Transverse colon (tissue), 4 donors: Measurements from ENCODE around the gene TPO.

ENCODE experiments used
- EP300 ChIP-seq: sonication (generic); formaldehyde crosslinking; IDR thresholded peaks from one replicate; pipeline ENCODE4 v1.6.1; 2017; ENCODE audit warnings: antibody characterized with exemption, low read depth
- POLR2AphosphoS5 ChIP-seq, 3 donors: sonication (generic); formaldehyde crosslinking; IDR thresholded peaks; one replicate each; pipeline ENCODE4 v1.6.1; 2016; ENCODE audit warnings: antibody characterized with exemption in 3 of 3
- TF ChIP-seq, protein P1 (sequence below), 5 experiments: fragments of 200-600 bp in 3 of 5; fragments of 450-650 bp in 2 of 5; sonication (generic) in 3 of 5; IDR thresholded peaks; 1 replicate in 2 of 5; 2 replicates in 3 of 5; pipeline ENCODE4 v1.5.1; 2016 to 2017; ENCODE audit warnings: antibody characterized with exemption in 5 of 5, inconsistent platforms in 3 of 5, mild to moderate bottlenecking in 2 of 5, moderate library complexity in 1 of 5

DNA sequence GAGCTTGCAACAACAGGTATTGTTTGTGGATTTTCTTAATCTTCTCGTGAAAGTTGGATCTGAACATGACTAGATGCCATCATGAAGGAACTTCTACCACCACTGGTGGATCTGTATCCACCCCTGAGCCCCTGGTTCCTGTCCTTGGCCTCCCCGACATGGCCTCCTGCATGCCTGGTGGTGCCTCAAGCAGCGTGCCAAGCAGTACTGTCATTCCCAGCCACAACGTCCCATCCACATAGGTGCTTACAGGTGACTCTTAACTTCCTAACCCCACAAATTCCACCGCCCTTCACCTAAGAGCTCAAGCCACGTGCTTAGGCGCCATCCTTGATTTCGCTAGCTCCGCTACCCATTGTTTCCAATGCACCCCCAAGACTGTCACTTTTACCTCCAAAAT lies 23.1 kb downstream of the TPO start:
- TF ChIP-seq, protein P1, sequence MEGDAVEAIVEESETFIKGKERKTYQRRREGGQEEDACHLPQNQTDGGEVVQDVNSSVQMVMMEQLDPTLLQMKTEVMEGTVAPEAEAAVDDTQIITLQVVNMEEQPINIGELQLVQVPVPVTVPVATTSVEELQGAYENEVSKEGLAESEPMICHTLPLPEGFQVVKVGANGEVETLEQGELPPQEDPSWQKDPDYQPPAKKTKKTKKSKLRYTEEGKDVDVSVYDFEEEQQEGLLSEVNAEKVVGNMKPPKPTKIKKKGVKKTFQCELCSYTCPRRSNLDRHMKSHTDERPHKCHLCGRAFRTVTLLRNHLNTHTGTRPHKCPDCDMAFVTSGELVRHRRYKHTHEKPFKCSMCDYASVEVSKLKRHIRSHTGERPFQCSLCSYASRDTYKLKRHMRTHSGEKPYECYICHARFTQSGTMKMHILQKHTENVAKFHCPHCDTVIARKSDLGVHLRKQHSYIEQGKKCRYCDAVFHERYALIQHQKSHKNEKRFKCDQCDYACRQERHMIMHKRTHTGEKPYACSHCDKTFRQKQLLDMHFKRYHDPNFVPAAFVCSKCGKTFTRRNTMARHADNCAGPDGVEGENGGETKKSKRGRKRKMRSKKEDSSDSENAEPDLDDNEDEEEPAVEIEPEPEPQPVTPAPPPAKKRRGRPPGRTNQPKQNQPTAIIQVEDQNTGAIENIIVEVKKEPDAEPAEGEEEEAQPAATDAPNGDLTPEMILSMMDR (IDR thresholded peaks at IDR 0.05): no peak
- no peak for TF ChIP-seq EP300
- no peak for TF ChIP-seq POLR2AphosphoS5 (IDR thresholded peaks at IDR 0.05)
